H1 (cell line): ENCODE measurements around the gene MARS1. TPM values are rescaled to one million over a fixed set of nuclear protein-coding genes. Genes with fewer than 3 reads are reported as not detected.

Source experiments
- CTCF ChIA-PET: fragments of 300-600 bp; sonication (Branson Sonifier 250); formaldehyde crosslinking; loops from one replicate; lab custom pipeline; 2021; ENCODE audit not compliant: partially characterized antibody; lab: Charles Lee
- POLR2A ChIA-PET: fragments of 300-600 bp; sonication (Branson Sonifier 250); formaldehyde crosslinking; loops from one replicate; lab custom pipeline; 2021; ENCODE audit warnings: inconsistent platforms; ENCODE audit not compliant: partially characterized antibody; lab: Charles Lee
- DNase-seq, 2 experiments: peaks; one replicate each; pipeline versions ENCODE4 v3.0.0 to v3.0.0-alpha.2; 2010 to 2022; ENCODE audit warnings: low spot score in 2 of 2, low read depth in 1 of 2, mixed read lengths in 1 of 2
- FAIRE-seq: peaks from 2 replicates; lab custom pipeline; 2011; peaks lifted over from hg19 to GRCh38; lab: Jason Lieb, UNC
- H2AFZ ChIP-seq: 2 replicates; pipeline ENCODE4 v1.8.1; 2012; ENCODE audit warnings: low read length, inconsistent platforms
- H2AK5ac ChIP-seq: 2 replicates; pipeline ENCODE4 v1.6.1; 2013; ENCODE audit warnings: low read depth, low read length
- H2BK120ac ChIP-seq: replicated peaks from 2 replicates; pipeline ENCODE3; 2013; ENCODE audit warnings: low read depth, low read length, inconsistent platforms
- H2BK12ac ChIP-seq: 2 replicates; pipeline ENCODE4 v1.6.1; 2013; ENCODE audit warnings: low read depth, low read length
- H2BK15ac ChIP-seq: 2 replicates; pipeline ENCODE4 v1.6.1; 2013; ENCODE audit warnings: low read length
- H2BK20ac ChIP-seq: 2 replicates; pipeline ENCODE4 v1.6.1; 2013; ENCODE audit warnings: low read length
- H2BK5ac ChIP-seq: 2 replicates; pipeline ENCODE4 v1.6.1; 2013; ENCODE audit warnings: low read depth, low read length
- H3K14ac ChIP-seq: 2 replicates; pipeline ENCODE4 v1.6.1; 2013; ENCODE audit warnings: inconsistent platforms; ENCODE audit not compliant: insufficient read length
- H3K18ac ChIP-seq: 2 replicates; pipeline ENCODE4 v1.6.1; 2013; ENCODE audit warnings: low read length; ENCODE audit errors: extremely low read depth
- H3K23ac ChIP-seq: 2 replicates; pipeline ENCODE4 v1.6.1; 2013; ENCODE audit warnings: inconsistent platforms; ENCODE audit not compliant: insufficient read length
- H3K23me2 ChIP-seq: 2 replicates; pipeline ENCODE4 v1.6.1; 2013; ENCODE audit warnings: low read depth, low read length
- H3K27ac ChIP-seq: 2 replicates; pipeline ENCODE4 v1.6.1; 2011; ENCODE audit warnings: low read depth, low read length, inconsistent platforms
- H3K27me3 ChIP-seq, 4 experiments: replicated peaks in 1 of 4; 1 replicate in 1 of 4; 2 replicates in 3 of 4; pipeline versions ENCODE4 v1.6.1 to v1.8.1; 2011 to 2013; ENCODE audit warnings: low read length in 3 of 4, mild to moderate bottlenecking in 3 of 4, inconsistent platforms in 2 of 4, mixed read lengths in 2 of 4, moderate library complexity in 1 of 4; ENCODE audit not compliant: control insufficient read depth in 3 of 4, insufficient read depth in 3 of 4; ENCODE audit errors: extremely low read depth in 1 of 4
- H3K36me3 ChIP-seq, 4 experiments: 2 replicates each; pipeline versions ENCODE4 v1.6.1 to v1.8.1; 2011 to 2013; ENCODE audit warnings: mild to moderate bottlenecking in 4 of 4, low read length in 3 of 4, moderate library complexity in 2 of 4, control low read depth in 1 of 4, inconsistent platforms in 1 of 4; ENCODE audit not compliant: insufficient read depth in 4 of 4, control insufficient read depth in 2 of 4
- H3K4ac ChIP-seq: replicated peaks from 2 replicates; pipeline ENCODE3; 2013; ENCODE audit warnings: low read length, low read depth, mixed read lengths, inconsistent platforms; ENCODE audit not compliant: insufficient read length
- H3K4me1 ChIP-seq, 4 experiments: replicated peaks in 1 of 4; 1 replicate in 1 of 4; 2 replicates in 3 of 4; pipeline versions ENCODE4 v1.6.1 to v1.8.1; 2011 to 2013; ENCODE audit warnings: low read length in 3 of 4, inconsistent platforms in 2 of 4, mixed read lengths in 1 of 4; ENCODE audit not compliant: insufficient read depth in 4 of 4, control insufficient read depth in 3 of 4
- H3K4me2 ChIP-seq, 2 experiments: 2 replicates each; pipeline versions ENCODE4 v1.6.1 to v1.8.1; 2011 to 2013; ENCODE audit warnings: low read depth in 2 of 2, low read length in 2 of 2, control low read depth in 1 of 2, inconsistent platforms in 1 of 2, mild to moderate bottlenecking in 1 of 2; ENCODE audit not compliant: insufficient read depth in 1 of 2
- H3K4me3 ChIP-seq, 4 experiments: fragments of 200-600, 300-600 bp in 1 of 4; sonication (generic), shearing (Covaris generic), sonication (Bioruptor Twin) in 1 of 4; 2 replicates each; pipeline versions ENCODE4 v1.5.1 to v1.8.1; 2011 to 2016; ENCODE audit warnings: low read length in 4 of 4, low read depth in 3 of 4, control low read depth in 2 of 4, inconsistent platforms in 2 of 4, mild to moderate bottlenecking in 2 of 4, mixed read lengths in 1 of 4, moderate library complexity in 1 of 4; ENCODE audit not compliant: insufficient read depth in 2 of 4; ENCODE audit errors: extremely low read depth in 1 of 4
- H3K56ac ChIP-seq: replicated peaks from 2 replicates; pipeline ENCODE3; 2013; ENCODE audit warnings: low read depth, mild to moderate bottlenecking, mixed read lengths, low read length, inconsistent platforms; ENCODE audit not compliant: insufficient read length
- H3K79me1 ChIP-seq: 2 replicates; pipeline ENCODE4 v1.6.1; 2013; ENCODE audit warnings: low read depth, low read length, control low read depth
- H3K79me2 ChIP-seq, 2 experiments: 2 replicates each; pipeline versions ENCODE4 v1.6.1 to v1.8.1; 2012 to 2013; ENCODE audit warnings: low read length in 2 of 2, mild to moderate bottlenecking in 2 of 2, inconsistent platforms in 1 of 2; ENCODE audit not compliant: insufficient read depth in 2 of 2, control insufficient read depth in 1 of 2
- H3K9ac ChIP-seq, 4 experiments: replicated peaks in 1 of 4; 1 replicate in 1 of 4; 2 replicates in 3 of 4; pipeline versions ENCODE4 v1.6.1 to v1.8.1; 2011 to 2013; ENCODE audit warnings: low read depth in 3 of 4, low read length in 3 of 4, control low read depth in 2 of 4, mild to moderate bottlenecking in 2 of 4, moderate library complexity in 2 of 4, inconsistent platforms in 1 of 4; ENCODE audit errors: extremely low read depth in 1 of 4
- H3K9me3 ChIP-seq, 2 experiments: 2 replicates each; pipeline versions ENCODE4 v1.6.1 to v1.8.1; 2012 to 2013; ENCODE audit warnings: mild to moderate bottlenecking in 2 of 2, moderate library complexity in 2 of 2, control low read depth in 1 of 2, inconsistent platforms in 1 of 2, low read depth in 1 of 2, low read length in 1 of 2, mixed read lengths in 1 of 2; ENCODE audit not compliant: insufficient read depth in 2 of 2
- H4K20me1 ChIP-seq, 2 experiments: replicated peaks in 1 of 2; 2 replicates each; pipeline versions ENCODE3 to v1.8.1; 2011 to 2013; ENCODE audit warnings: inconsistent platforms in 2 of 2, low read length in 2 of 2, mild to moderate bottlenecking in 1 of 2; ENCODE audit not compliant: insufficient read depth in 2 of 2, control insufficient read depth in 1 of 2
- H4K5ac ChIP-seq: 2 replicates; pipeline ENCODE4 v1.6.1; 2013; ENCODE audit warnings: low read length, low read depth, mixed read lengths, inconsistent platforms; ENCODE audit not compliant: insufficient read length
- H4K8ac ChIP-seq: 2 replicates; pipeline ENCODE4 v1.8.0; 2013; ENCODE audit warnings: mild to moderate bottlenecking, moderate library complexity, low read length, inconsistent platforms; ENCODE audit not compliant: insufficient read depth; ENCODE audit errors: extremely low read depth
- H4K91ac ChIP-seq: replicated peaks from 2 replicates; pipeline ENCODE3; 2013; ENCODE audit warnings: low read length, mixed read lengths, inconsistent platforms; ENCODE audit not compliant: insufficient read length
- BCL11A ChIP-seq, 2 experiments: IDR thresholded peaks; one replicate each; pipeline ENCODE4 v1.6.1; 2011; ENCODE audit warnings: low read depth in 2 of 2, low read length in 2 of 2, mild to moderate bottlenecking in 2 of 2
- BRCA1 ChIP-seq: IDR thresholded peaks from 2 replicates; pipeline ENCODE4 v1.6.1; 2012; ENCODE audit warnings: low read depth, low read length, improper control_type of control experiment
- CHD1 ChIP-seq: IDR thresholded peaks from 2 replicates; pipeline ENCODE4 v1.6.1; 2012; ENCODE audit warnings: low read depth, low read length, improper control_type of control experiment
- JUN ChIP-seq: IDR thresholded peaks from 2 replicates; pipeline ENCODE4 v1.6.1; 2011; ENCODE audit warnings: low read depth, mild to moderate bottlenecking, improper control_type of control experiment, low read length
- JUND ChIP-seq: IDR thresholded peaks from 2 replicates; pipeline ENCODE4 v1.6.1; 2011; ENCODE audit warnings: mild to moderate bottlenecking, improper control_type of control experiment, low read length
- SAP30 ChIP-seq: fragments of 300-600 bp; sonication (generic); IDR thresholded peaks from 2 replicates; pipeline ENCODE4 v1.7.1; 2012; ENCODE audit warnings: low read length, moderate library complexity, mild to moderate bottlenecking, inconsistent platforms; ENCODE audit not compliant: insufficient read depth, insufficient replicate concordance
- SIX5 ChIP-seq: IDR thresholded peaks from 2 replicates; pipeline ENCODE4 v1.6.1; 2011; ENCODE audit warnings: mild to moderate bottlenecking, low read depth, low read length
- SP4 ChIP-seq: IDR thresholded peaks from 2 replicates; pipeline ENCODE4 v1.6.1; 2012; ENCODE audit warnings: low read length, inconsistent platforms
- TAF1 ChIP-seq: IDR thresholded peaks from 2 replicates; pipeline ENCODE4 v1.6.1; 2011; ENCODE audit warnings: mild to moderate bottlenecking, low read depth, low read length
- YY1 ChIP-seq: IDR thresholded peaks from 2 replicates; pipeline ENCODE4 v1.6.1; 2011; ENCODE audit warnings: low read depth, mild to moderate bottlenecking, low read length
- WGBS, 2 experiments: shearing (Covaris generic) in 1 of 2; methylation state at CpG; one replicate each; pipeline versions ENCODE4 v1.1.6 to v1.1.7; 2013 to 2015; ENCODE audit warnings: low lambda C conversion rate in 2 of 2, mixed read lengths in 2 of 2, inconsistent platforms in 1 of 2, low coverage in 1 of 2, missing lambda C conversion rate in 1 of 2; ENCODE audit not compliant: insufficient replicate concordance in 2 of 2, insufficient coverage in 1 of 2, insufficient read length in 1 of 2; ENCODE audit errors: extremely low coverage in 1 of 2, missing lambda C conversion rate in 1 of 2; 5-methylcytosine and 5-hydroxymethylcytosine counted together
- polyA plus RNA-seq, 7 experiments: library from polyadenylated mRNA; depleted of rRNA in 3 of 7; stranded (reverse) in 5 of 7; unstranded in 2 of 7; fragments of >200 nt in 5 of 7; fragments of 200-250 nt in 2 of 7; gene quantifications; 1 replicate in 5 of 7; 2 replicates in 1 of 7; 4 replicates in 1 of 7; pipeline versions ENCODE4 v1.2.1 to v1.2.3, GENCODE V29; 2011 to 2013; ENCODE audit warnings: missing spikeins in 2 of 7, mixed read lengths in 2 of 7
- total RNA-seq: library from RNA; stranded (reverse); fragmentation: NEBNext Ultra II Directional; extraction: Animal tissue kit (Norgen Biotek cat#: 25700); gene quantifications from 2 replicates; pipeline ENCODE4 v1.2.1, GENCODE V29; 2021
- TF ChIP-seq, protein P1 (sequence below): IDR thresholded peaks from 2 replicates; pipeline ENCODE4 v1.6.1; 2012; ENCODE audit warnings: inconsistent platforms

The MARS1 gene
- total and polyA plus RNA-seq, 2 of the 8 experiments (the other 6 are each of a cell fraction or from before 2014, with no cell fraction given) = 194 to 407 TPM

- Histone ChIP-seq H3K23me2 (peaks cover 12% of the 10 kb centered on the region), H3K14ac (no peak overlapping the region), H2BK15ac (no peak overlapping the region), H3K79me1 (peaks cover 10% of the 10 kb centered on the region), H3K4me3 (no peak overlapping the region), H3K27ac (no peak overlapping the region), H3K4me2 (no peak overlapping the region), H2BK20ac (no peak overlapping the region), H2AK5ac (no peak overlapping the region), H2BK5ac (no peak overlapping the region)
- WGBS, 2 experiments = 90% methylated on average over 2 of the region's 2 CpGs; no CpG with 5 or more reads in 1 of the 2 experiments
- TF ChIP-seq SP4 (no peak), BCL11A (IDR thresholded peaks at IDR 0.05; ENCODE audit: low read depth in 2 of 2, low read length in 2 of 2) (no peak), CHD1 (no peak), TAF1 (no peak), SAP30 (no peak), YY1 (no peak), JUN (no peak), JUND (no peak), SIX5 (no peak), BRCA1 (no peak)
- TF ChIP-seq, protein P1, sequence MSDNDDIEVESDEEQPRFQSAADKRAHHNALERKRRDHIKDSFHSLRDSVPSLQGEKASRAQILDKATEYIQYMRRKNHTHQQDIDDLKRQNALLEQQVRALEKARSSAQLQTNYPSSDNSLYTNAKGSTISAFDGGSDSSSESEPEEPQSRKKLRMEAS = no peak
- TF ChIP-seq, all 59 proteins: peak for 0
- H3K9me3 ChIP-seq = no peaks in the 10 kb centered on the region
- no peak overlapping the region for H4K5ac ChIP-seq
- H3K4me1 ChIP-seq = peaks cover 2 to 16% (median 8%) of the 10 kb centered on the region in 4 experiments; a peak in 6 of 7 replicates
- H3K4ac ChIP-seq = no peak overlapping the region
- H3K79me2 ChIP-seq = peaks cover 0 to 38% of the 10 kb centered on the region in 2 experiments; a peak in 2 of 4 replicates
- DNase-seq (no peak), FAIRE-seq (no peak)
- CTCF ChIA-PET = interaction anchor here (0.7 to 1.4 kb wide), 4 partner anchors 19 to 341 kb away, joined by 3 to 4 read pairs (median 3); no protein-coding TSS in a partner anchor
- H3K9ac ChIP-seq = no peak overlapping the region
- H3K23ac ChIP-seq = no peak overlapping the region
- H4K91ac ChIP-seq = no peak overlapping the region
- H3K56ac ChIP-seq = no peak overlapping the region
- no peak overlapping the region for H4K8ac ChIP-seq
- H4K20me1 ChIP-seq = peaks cover 7 to 9% of the 10 kb centered on the region in 2 experiments
- H3K27me3 ChIP-seq = no peaks in the 10 kb centered on the region
- H2AFZ ChIP-seq = no peak overlapping the region
- H3K36me3 ChIP-seq = no peaks in the 10 kb centered on the region; a peak in 1 of 8 replicates
- no peak overlapping the region for H2BK120ac ChIP-seq
- no peak overlapping the region for H2BK12ac ChIP-seq
- POLR2A ChIA-PET = interaction anchor here (0.7 to 2.5 kb wide), 3 partner anchors 14 to 26 kb away, joined by 3 to 6 read pairs (median 3); no protein-coding TSS in a partner anchor
- H3K18ac ChIP-seq = no peak overlapping the region
Measured at GRCh38 chr12:57554453-57554852, 66.6 kb downstream of the MARS1 start.
